HCT116 (cell line): Measurements from ENCODE around the gene CDH23. TPM values are rescaled to one million over a fixed set of nuclear protein-coding genes. Genes with fewer than 3 reads are reported as not detected.

Experiments used
- ATAC-seq: fragments of 200-7000 bp; cut with Tn5 transposase; 2 replicates; pipeline ENCODE4 v1.9.1; 2020; ENCODE audit warnings: mild to moderate bottlenecking, moderate library complexity
- BruUV-seq: library from RNA; stranded (reverse); fragments of 400-500 nt; replicated peaks from 2 replicates; lab custom pipeline; 2021; lab: Mats Ljungman, UMichigan
- CTCF ChIA-PET: fragments of 300-600 bp; sonication (Branson Sonifier 250); formaldehyde crosslinking; loops from one replicate; lab custom pipeline; 2021; ENCODE audit warnings: antibody characterized with exemption; lab: Charles Lee
- POLR2A ChIA-PET: fragments of 300-600, 350-600 bp; sonication (Branson Sonifier 250); formaldehyde crosslinking; loops from one replicate; lab custom pipeline; 2021; ENCODE audit warnings: antibody characterized with exemption; lab: Charles Lee
- RAD21 ChIA-PET, 2 experiments: fragments of 300-600 bp; sonication (Branson Sonifier 250); formaldehyde crosslinking; loops; one replicate each; lab custom pipeline; 2023; ENCODE audit warnings: low total read pairs in 2 of 2; ENCODE audit not compliant: uncharacterized antibody in 2 of 2, unreplicated experiment in 2 of 2, low non-redundant PET in 1 of 2; lab: Charles Lee
- DNase-seq: peaks from one replicate; pipeline ENCODE4 v3.0.0-alpha.2; 2010; ENCODE audit warnings: low read depth, low spot score
- H2AFZ ChIP-seq: fragments of 200-600 bp; shearing (Covaris generic), sonication (generic); 2 replicates; pipeline ENCODE4 v1.6.1; 2017; ENCODE audit warnings: low read depth, mixed run types, mixed read lengths, antibody characterized with exemption, low read length; ENCODE audit not compliant: poor library complexity, severe bottlenecking
- H3K27ac ChIP-seq: 2 replicates; pipeline ENCODE4 v1.5.1; 2012; ENCODE audit warnings: low read depth, low read length
- H3K27me3 ChIP-seq: fragments of 200-600 bp; sonication (generic); 2 replicates; pipeline ENCODE4 v1.6.1; 2016; ENCODE audit warnings: mixed run types, low read length, mixed read lengths; ENCODE audit not compliant: insufficient read depth
- H3K36me3 ChIP-seq, 2 experiments: fragments of 200-500 bp in 1 of 2; fragments of 200-600 bp in 1 of 2; sonication (Bioruptor generic) in 1 of 2; sonication (generic) in 1 of 2; 2 replicates each; pipeline versions ENCODE4 v1.5.1 to v1.6.1; 2014 to 2016; ENCODE audit warnings: low read length in 2 of 2, inconsistent platforms in 1 of 2, mixed read lengths in 1 of 2, mixed run types in 1 of 2; ENCODE audit not compliant: insufficient read depth in 2 of 2, control insufficient read depth in 1 of 2
- H3K4me1 ChIP-seq, 2 experiments: fragments of 200-600 bp in 1 of 2; sonication (generic) in 1 of 2; 2 replicates each; pipeline versions ENCODE4 v1.5.1 to v1.6.1; 2012 to 2017; ENCODE audit warnings: low read length in 2 of 2, inconsistent platforms in 1 of 2, mild to moderate bottlenecking in 1 of 2, mixed read lengths in 1 of 2, mixed run types in 1 of 2, moderate library complexity in 1 of 2; ENCODE audit not compliant: insufficient read depth in 2 of 2, control insufficient read depth in 1 of 2
- H3K4me2 ChIP-seq: fragments of 200-600 bp; sonication (generic); 2 replicates; pipeline ENCODE4 v1.6.1; 2017; ENCODE audit warnings: mixed run types, low read length, mixed read lengths
- H3K4me3 ChIP-seq, 2 experiments: fragments of 200-600 bp in 1 of 2; sonication (generic) in 1 of 2; replicated peaks in 1 of 2; 2 replicates each; pipeline ENCODE4 v1.5.1; 2011 to 2016; ENCODE audit warnings: low read length in 2 of 2, control low read depth in 1 of 2, low read depth in 1 of 2, mild to moderate bottlenecking in 1 of 2, mixed read lengths in 1 of 2, mixed run types in 1 of 2
- H3K79me2 ChIP-seq: fragments of 200-600 bp; sonication (generic); 2 replicates; pipeline ENCODE4 v1.6.1; 2017; ENCODE audit warnings: mild to moderate bottlenecking, mixed run types, low read length, moderate library complexity, mixed read lengths; ENCODE audit not compliant: insufficient read depth
- H3K9ac ChIP-seq: fragments of 200-600 bp; sonication (generic); 2 replicates; pipeline ENCODE4 v1.6.1; 2016; ENCODE audit warnings: low read length, mixed read lengths
- H3K9me2 ChIP-seq: fragments of 200-600 bp; sonication (generic), shearing (Covaris generic); 2 replicates; pipeline ENCODE4 v1.6.1; 2017; ENCODE audit warnings: mixed run types, mild to moderate bottlenecking, moderate library complexity; ENCODE audit not compliant: insufficient read depth
- H3K9me3 ChIP-seq, 2 experiments: fragments of 200-500 bp in 1 of 2; fragments of 200-600 bp in 1 of 2; sonication (Bioruptor generic) in 1 of 2; sonication (generic) in 1 of 2; 2 replicates each; pipeline ENCODE4 v1.6.1; 2014 to 2017; ENCODE audit warnings: low read length in 2 of 2, mixed read lengths in 2 of 2, inconsistent platforms in 1 of 2, low read depth in 1 of 2, mild to moderate bottlenecking in 1 of 2, mixed run types in 1 of 2, moderate library complexity in 1 of 2; ENCODE audit not compliant: control insufficient read depth in 1 of 2, insufficient read depth in 1 of 2
- H4K20me1 ChIP-seq: fragments of 200-600 bp; sonication (generic), shearing (Covaris generic); 2 replicates; pipeline ENCODE4 v1.6.1; 2017; ENCODE audit warnings: mixed run types, mild to moderate bottlenecking, moderate library complexity; ENCODE audit not compliant: insufficient read depth
- CBX3 ChIP-seq: IDR thresholded peaks from 2 replicates; pipeline ENCODE4 v1.6.1; 2012; ENCODE audit warnings: low read depth
- EGR1 ChIP-seq: IDR thresholded peaks from 2 replicates; pipeline ENCODE4 v1.6.1; 2012; ENCODE audit warnings: low read depth
- ELF1 ChIP-seq: IDR thresholded peaks from 2 replicates; pipeline ENCODE4 v1.6.1; 2012; ENCODE audit warnings: low read depth, borderline replicate concordance
- EZH2phosphoT487 ChIP-seq: fragments of 200-600 bp; IDR thresholded peaks from 2 replicates; pipeline ENCODE4 v1.6.1; 2018; ENCODE audit warnings: antibody characterized with exemption, borderline replicate concordance
- FOSL1 ChIP-seq: IDR thresholded peaks from 2 replicates; pipeline ENCODE4 v1.6.1; 2012; ENCODE audit warnings: low read depth
- POLR2A ChIP-seq: IDR thresholded peaks from 2 replicates; pipeline ENCODE4 v1.7.0; 2011; ENCODE audit warnings: borderline replicate concordance; ENCODE audit not compliant: insufficient read depth, insufficient read length; ENCODE audit errors: extremely low read depth
- SIN3A ChIP-seq: IDR thresholded peaks from 2 replicates; pipeline ENCODE4 v1.6.1; 2012; ENCODE audit warnings: low read depth
- TCF7L2 ChIP-seq: IDR thresholded peaks from 2 replicates; pipeline ENCODE4 v1.7.0; 2011; ENCODE audit warnings: borderline replicate concordance, inconsistent platforms; ENCODE audit not compliant: insufficient read depth, insufficient read length; ENCODE audit errors: extremely low read depth
- YY1 ChIP-seq: IDR thresholded peaks from 2 replicates; pipeline ENCODE4 v1.6.1; 2011; ENCODE audit warnings: low read length, low read depth, moderate library complexity, mild to moderate bottlenecking; ENCODE audit not compliant: insufficient replicate concordance; ENCODE audit errors: extremely low read depth
- ZNF274 ChIP-seq: fragments of 200-500 bp; sonication (Bioruptor generic); IDR thresholded peaks from 2 replicates; pipeline ENCODE4 v1.6.1; 2014; ENCODE audit warnings: mild to moderate bottlenecking, low read depth, low read length, inconsistent platforms
- intact Hi-C: fragments of 100-400 bp; cut with micrococcal nuclease; formaldehyde crosslinking; loops from 2 replicates; pipeline ENCODE4 v1.10.0; 2022
- total RNA-seq: library from RNA; stranded (reverse); gene quantifications from one replicate; pipeline ENCODE4 v1.2.1, GENCODE V29; 2021; ENCODE audit not compliant: unreplicated experiment
- TF ChIP-seq, protein P1 (sequence below): IDR thresholded peaks from 2 replicates; pipeline ENCODE4 v1.6.1; 2012; ENCODE audit warnings: low read depth
- TF ChIP-seq, protein P2 (sequence below), 3 experiments: fragments of 200-600 bp in 1 of 3; sonication (generic) in 1 of 3; IDR thresholded peaks in 2 of 3; conservative IDR thresholded peaks in 1 of 3; 2 replicates each; pipeline ENCODE4 v1.5.1; 2012 to 2017; ENCODE audit warnings: low read depth in 2 of 3, low read length in 2 of 3, antibody characterized with exemption in 1 of 3, borderline replicate concordance in 1 of 3, control low read depth in 1 of 3, mild to moderate bottlenecking in 1 of 3, mixed read lengths in 1 of 3, mixed run types in 1 of 3, moderate library complexity in 1 of 3; ENCODE audit not compliant: insufficient read depth in 1 of 3
- TF ChIP-seq, protein P3 (sequence below): IDR thresholded peaks from 2 replicates; pipeline ENCODE4 v1.6.1; 2011; ENCODE audit warnings: mild to moderate bottlenecking, low read length, moderate library complexity; ENCODE audit not compliant: insufficient replicate concordance; ENCODE audit errors: extremely low read depth
- TF ChIP-seq, protein P4 (sequence below): IDR thresholded peaks from 2 replicates; pipeline ENCODE4 v1.6.1; 2012
- TF ChIP-seq, protein P5 (sequence below): IDR thresholded peaks from 2 replicates; pipeline ENCODE4 v1.6.1; 2012

CDH23 gene
- total RNA-seq, 1 experiment from 2014 or later, result not detected

DNA sequence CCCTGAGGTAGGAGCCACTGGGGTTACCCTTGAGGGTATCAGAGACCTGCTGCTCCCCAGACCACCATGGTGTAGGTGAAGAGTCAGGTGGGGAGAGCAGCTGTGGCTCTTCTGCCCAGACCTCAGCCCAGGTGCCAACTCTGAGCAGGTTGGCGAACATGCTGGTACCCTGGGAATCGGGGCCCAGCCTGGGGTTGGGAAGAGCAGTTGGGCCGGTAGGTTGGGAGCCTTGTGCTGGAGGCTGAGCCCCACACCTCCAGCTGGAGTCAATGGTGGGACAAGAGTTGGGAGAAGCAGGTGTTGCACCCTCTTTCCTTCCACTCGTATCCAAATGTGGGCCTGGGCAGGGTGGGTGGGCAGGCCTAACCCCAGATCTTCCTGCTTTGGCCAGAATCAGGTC is 114.5 kb downstream of the CDH23 start:
- no peaks in the 10 kb centered on the region for H3K79me2 ChIP-seq
- BruUV-seq, result no TSS peak
- no peaks in the 10 kb centered on the region for H3K9me3 ChIP-seq
- no peaks in the 10 kb centered on the region for H3K27me3 ChIP-seq
- TF ChIP-seq YY1, result no peak
- TF ChIP-seq, protein P1, sequence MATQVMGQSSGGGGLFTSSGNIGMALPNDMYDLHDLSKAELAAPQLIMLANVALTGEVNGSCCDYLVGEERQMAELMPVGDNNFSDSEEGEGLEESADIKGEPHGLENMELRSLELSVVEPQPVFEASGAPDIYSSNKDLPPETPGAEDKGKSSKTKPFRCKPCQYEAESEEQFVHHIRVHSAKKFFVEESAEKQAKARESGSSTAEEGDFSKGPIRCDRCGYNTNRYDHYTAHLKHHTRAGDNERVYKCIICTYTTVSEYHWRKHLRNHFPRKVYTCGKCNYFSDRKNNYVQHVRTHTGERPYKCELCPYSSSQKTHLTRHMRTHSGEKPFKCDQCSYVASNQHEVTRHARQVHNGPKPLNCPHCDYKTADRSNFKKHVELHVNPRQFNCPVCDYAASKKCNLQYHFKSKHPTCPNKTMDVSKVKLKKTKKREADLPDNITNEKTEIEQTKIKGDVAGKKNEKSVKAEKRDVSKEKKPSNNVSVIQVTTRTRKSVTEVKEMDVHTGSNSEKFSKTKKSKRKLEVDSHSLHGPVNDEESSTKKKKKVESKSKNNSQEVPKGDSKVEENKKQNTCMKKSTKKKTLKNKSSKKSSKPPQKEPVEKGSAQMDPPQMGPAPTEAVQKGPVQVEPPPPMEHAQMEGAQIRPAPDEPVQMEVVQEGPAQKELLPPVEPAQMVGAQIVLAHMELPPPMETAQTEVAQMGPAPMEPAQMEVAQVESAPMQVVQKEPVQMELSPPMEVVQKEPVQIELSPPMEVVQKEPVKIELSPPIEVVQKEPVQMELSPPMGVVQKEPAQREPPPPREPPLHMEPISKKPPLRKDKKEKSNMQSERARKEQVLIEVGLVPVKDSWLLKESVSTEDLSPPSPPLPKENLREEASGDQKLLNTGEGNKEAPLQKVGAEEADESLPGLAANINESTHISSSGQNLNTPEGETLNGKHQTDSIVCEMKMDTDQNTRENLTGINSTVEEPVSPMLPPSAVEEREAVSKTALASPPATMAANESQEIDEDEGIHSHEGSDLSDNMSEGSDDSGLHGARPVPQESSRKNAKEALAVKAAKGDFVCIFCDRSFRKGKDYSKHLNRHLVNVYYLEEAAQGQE, result no peak
- TF ChIP-seq EZH2phosphoT487, result no peak
- no peak for TF ChIP-seq CBX3
- TF ChIP-seq, protein P2, sequence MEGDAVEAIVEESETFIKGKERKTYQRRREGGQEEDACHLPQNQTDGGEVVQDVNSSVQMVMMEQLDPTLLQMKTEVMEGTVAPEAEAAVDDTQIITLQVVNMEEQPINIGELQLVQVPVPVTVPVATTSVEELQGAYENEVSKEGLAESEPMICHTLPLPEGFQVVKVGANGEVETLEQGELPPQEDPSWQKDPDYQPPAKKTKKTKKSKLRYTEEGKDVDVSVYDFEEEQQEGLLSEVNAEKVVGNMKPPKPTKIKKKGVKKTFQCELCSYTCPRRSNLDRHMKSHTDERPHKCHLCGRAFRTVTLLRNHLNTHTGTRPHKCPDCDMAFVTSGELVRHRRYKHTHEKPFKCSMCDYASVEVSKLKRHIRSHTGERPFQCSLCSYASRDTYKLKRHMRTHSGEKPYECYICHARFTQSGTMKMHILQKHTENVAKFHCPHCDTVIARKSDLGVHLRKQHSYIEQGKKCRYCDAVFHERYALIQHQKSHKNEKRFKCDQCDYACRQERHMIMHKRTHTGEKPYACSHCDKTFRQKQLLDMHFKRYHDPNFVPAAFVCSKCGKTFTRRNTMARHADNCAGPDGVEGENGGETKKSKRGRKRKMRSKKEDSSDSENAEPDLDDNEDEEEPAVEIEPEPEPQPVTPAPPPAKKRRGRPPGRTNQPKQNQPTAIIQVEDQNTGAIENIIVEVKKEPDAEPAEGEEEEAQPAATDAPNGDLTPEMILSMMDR (IDR thresholded peaks at IDR 0.05 in 2 of 3, conservative IDR thresholded peaks at IDR 0.05 in 1 of 3; ENCODE audit: borderline replicate concordance in 1 of 3, insufficient read depth in 1 of 3, low read depth in 2 of 3, low read length in 2 of 3), result no peak
- TF ChIP-seq, protein P3, sequence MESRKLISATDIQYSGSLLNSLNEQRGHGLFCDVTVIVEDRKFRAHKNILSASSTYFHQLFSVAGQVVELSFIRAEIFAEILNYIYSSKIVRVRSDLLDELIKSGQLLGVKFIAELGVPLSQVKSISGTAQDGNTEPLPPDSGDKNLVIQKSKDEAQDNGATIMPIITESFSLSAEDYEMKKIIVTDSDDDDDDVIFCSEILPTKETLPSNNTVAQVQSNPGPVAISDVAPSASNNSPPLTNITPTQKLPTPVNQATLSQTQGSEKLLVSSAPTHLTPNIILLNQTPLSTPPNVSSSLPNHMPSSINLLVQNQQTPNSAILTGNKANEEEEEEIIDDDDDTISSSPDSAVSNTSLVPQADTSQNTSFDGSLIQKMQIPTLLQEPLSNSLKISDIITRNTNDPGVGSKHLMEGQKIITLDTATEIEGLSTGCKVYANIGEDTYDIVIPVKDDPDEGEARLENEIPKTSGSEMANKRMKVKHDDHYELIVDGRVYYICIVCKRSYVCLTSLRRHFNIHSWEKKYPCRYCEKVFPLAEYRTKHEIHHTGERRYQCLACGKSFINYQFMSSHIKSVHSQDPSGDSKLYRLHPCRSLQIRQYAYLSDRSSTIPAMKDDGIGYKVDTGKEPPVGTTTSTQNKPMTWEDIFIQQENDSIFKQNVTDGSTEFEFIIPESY, result no peak
- no peak for TF ChIP-seq ZNF274
- TF ChIP-seq EGR1, result no peak
- TF ChIP-seq SIN3A, result no peak
- no peak for TF ChIP-seq POLR2A
- no peak for TF ChIP-seq TCF7L2
- TF ChIP-seq FOSL1, result no peak
- TF ChIP-seq, protein P4, sequence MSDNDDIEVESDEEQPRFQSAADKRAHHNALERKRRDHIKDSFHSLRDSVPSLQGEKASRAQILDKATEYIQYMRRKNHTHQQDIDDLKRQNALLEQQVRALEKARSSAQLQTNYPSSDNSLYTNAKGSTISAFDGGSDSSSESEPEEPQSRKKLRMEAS, result no peak
- TF ChIP-seq, protein P5, sequence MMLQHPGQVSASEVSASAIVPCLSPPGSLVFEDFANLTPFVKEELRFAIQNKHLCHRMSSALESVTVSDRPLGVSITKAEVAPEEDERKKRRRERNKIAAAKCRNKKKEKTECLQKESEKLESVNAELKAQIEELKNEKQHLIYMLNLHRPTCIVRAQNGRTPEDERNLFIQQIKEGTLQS, result no peak
- no peak for TF ChIP-seq ELF1
- TF ChIP-seq, all 23 proteins: peak for 0
- H2AFZ ChIP-seq, result no peak overlapping the region
- ATAC-seq (no peak), DNase-seq (no peak)
- ChIA-PET CTCF (no interaction called here), RAD21 (no interaction called here), POLR2A (no interaction called here)
- H3K36me3 ChIP-seq, result no peaks in the 10 kb centered on the region
- no peak overlapping the region for H3K4me2 ChIP-seq
- H3K9ac ChIP-seq, result no peak overlapping the region
- no peak overlapping the region for H3K4me3 ChIP-seq
- H3K4me1 ChIP-seq, result peaks cover 10 to 12% of the 10 kb centered on the region in 2 experiments
- H3K9me2 ChIP-seq, result no peaks in the 10 kb centered on the region
- H3K27ac ChIP-seq, result no peak overlapping the region
- H4K20me1 ChIP-seq, result no peaks in the 10 kb centered on the region
- intact Hi-C loops, result no loop called here
